ENCODE data around the gene ABHD12.

The ABHD12 gene

GRCh38 chr20:25323496-25324246 is 67.0 kb downstream of the ABHD12 start:
- no peak overlapping the region for H2BK120ac ChIP-seq (ENCODE audit: insufficient read depth, low read length, poor library complexity)
- no peak overlapping the region for H3K9ac ChIP-seq (ENCODE audit: low read length)
- H2AFZ ChIP-seq (ENCODE audit: insufficient read depth, low read length, poor library complexity): no peak overlapping the region
- no peak overlapping the region for H3K23ac ChIP-seq (ENCODE audit: low read length)
- no peak overlapping the region for H3K4ac ChIP-seq (ENCODE audit: low read depth, low read length)
- no peak overlapping the region for H4K8ac ChIP-seq (ENCODE audit: low read depth, low read length)
- H3K4me2 ChIP-seq (ENCODE audit: low read length): no peak overlapping the region
- no peak overlapping the region for H4K91ac ChIP-seq (ENCODE audit: low read depth, low read length)
- H4K12ac ChIP-seq (ENCODE audit: low read depth, low read length): no peak overlapping the region
- no CpG with 5 or more reads among the region's 12 CpGs for WGBS (ENCODE audit: extremely low coverage, insufficient coverage, insufficient read length)
- H3K27me3 ChIP-seq (ENCODE audit: insufficient read depth, low read length): no peaks in the 10 kb centered on the region
- peaks cover 6% of the 10 kb centered on the region for H3K79me2 ChIP-seq (ENCODE audit: control insufficient read depth, insufficient read depth, low read length, poor library complexity)
- H3K27ac ChIP-seq (ENCODE audit: low read depth, low read length): no peak overlapping the region
- no peak overlapping the region for H3K18ac ChIP-seq (ENCODE audit: low read length)
- H3K9me3 ChIP-seq (ENCODE audit: insufficient read depth, low read depth, low read length): no peaks in the 10 kb centered on the region
- H3K4me3 ChIP-seq (ENCODE audit: low read depth, low read length): no peak overlapping the region
- peaks cover 9 to 21% of the 10 kb centered on the region in 2 experiments for H3K36me3 ChIP-seq (ENCODE audit: control insufficient read depth in 1 of 2, insufficient read depth in 2 of 2, low read length in 2 of 2)
- no peak overlapping the region for H3K14ac ChIP-seq (ENCODE audit: low read length)
- no peak for DNase-seq
- no peak overlapping the region for H2AK5ac ChIP-seq (ENCODE audit: low read length)
- no peak overlapping the region for H2BK12ac ChIP-seq (ENCODE audit: low read length)
- H3K79me1 ChIP-seq (ENCODE audit: low read length): peaks cover 2% of the 10 kb centered on the region
- H2BK5ac ChIP-seq (ENCODE audit: low read depth, low read length, poor library complexity): no peak overlapping the region
- peaks cover 23 to 33% of the 10 kb centered on the region in 2 experiments for H3K4me1 ChIP-seq (ENCODE audit: control insufficient read depth in 1 of 2, insufficient read depth in 2 of 2, low read length in 2 of 2)

GRCh38 chr20:25321991-25322390 is 68.6 kb downstream of the ABHD12 start:
- no peak overlapping the region for H4K8ac ChIP-seq (ENCODE audit: low read depth, low read length)
- peaks cover 17 to 22% of the 10 kb centered on the region in 2 experiments for H3K4me1 ChIP-seq (ENCODE audit: control insufficient read depth in 1 of 2, insufficient read depth in 2 of 2, low read length in 2 of 2)
- H2BK12ac ChIP-seq (ENCODE audit: low read length): no peak overlapping the region
- H2BK5ac ChIP-seq (ENCODE audit: low read depth, low read length, poor library complexity): no peak overlapping the region
- no peak overlapping the region for H4K12ac ChIP-seq (ENCODE audit: low read depth, low read length)
- no CpG with 5 or more reads among the region's 4 CpGs for WGBS (ENCODE audit: extremely low coverage, insufficient coverage, insufficient read length)
- H3K36me3 ChIP-seq (ENCODE audit: control insufficient read depth in 1 of 2, insufficient read depth in 2 of 2, low read length in 2 of 2): peaks cover 13 to 21% of the 10 kb centered on the region in 2 experiments
- no peak overlapping the region for H3K4me3 ChIP-seq (ENCODE audit: low read depth, low read length)
- H3K4me2 ChIP-seq (ENCODE audit: low read length): no peak overlapping the region
- H3K79me2 ChIP-seq (ENCODE audit: control insufficient read depth, insufficient read depth, low read length, poor library complexity): peaks cover 2% of the 10 kb centered on the region
- H3K9ac ChIP-seq (ENCODE audit: low read length): no peak overlapping the region
- no peaks in the 10 kb centered on the region for H3K27me3 ChIP-seq (ENCODE audit: insufficient read depth, low read length)
- H2AK5ac ChIP-seq (ENCODE audit: low read length): no peak overlapping the region
- no peak overlapping the region for H3K14ac ChIP-seq (ENCODE audit: low read length)
- peaks cover 2% of the 10 kb centered on the region for H3K79me1 ChIP-seq (ENCODE audit: low read length)
- H2BK120ac ChIP-seq (ENCODE audit: insufficient read depth, low read length, poor library complexity): no peak overlapping the region
- H3K27ac ChIP-seq (ENCODE audit: low read depth, low read length): no peak overlapping the region
- H2AFZ ChIP-seq (ENCODE audit: insufficient read depth, low read length, poor library complexity): no peak overlapping the region
- no peak overlapping the region for H3K4ac ChIP-seq (ENCODE audit: low read depth, low read length)
- no peaks in the 10 kb centered on the region for H3K9me3 ChIP-seq (ENCODE audit: insufficient read depth, low read depth, low read length)
- no peak for DNase-seq
- H3K18ac ChIP-seq (ENCODE audit: low read length): no peak overlapping the region
- no peak overlapping the region for H3K23ac ChIP-seq (ENCODE audit: low read length)
- no peak overlapping the region for H4K91ac ChIP-seq (ENCODE audit: low read depth, low read length)

GRCh38 chr20:25321262-25321831 is 69.3 kb downstream of the ABHD12 start:
- no peak overlapping the region for H3K18ac ChIP-seq (ENCODE audit: low read length)
- H3K4me1 ChIP-seq (ENCODE audit: control insufficient read depth in 1 of 2, insufficient read depth in 2 of 2, low read length in 2 of 2): peaks cover 14 to 19% of the 10 kb centered on the region in 2 experiments
- H3K27me3 ChIP-seq (ENCODE audit: insufficient read depth, low read length): no peaks in the 10 kb centered on the region
- DNase-seq: no peak
- H4K12ac ChIP-seq (ENCODE audit: low read depth, low read length): no peak overlapping the region
- no peak overlapping the region for H3K9ac ChIP-seq (ENCODE audit: low read length)
- no peak overlapping the region for H2BK120ac ChIP-seq (ENCODE audit: insufficient read depth, low read length, poor library complexity)
- no peak overlapping the region for H3K27ac ChIP-seq (ENCODE audit: low read depth, low read length)
- no peak overlapping the region for H2BK12ac ChIP-seq (ENCODE audit: low read length)
- no peak overlapping the region for H3K4me2 ChIP-seq (ENCODE audit: low read length)
- H3K4ac ChIP-seq (ENCODE audit: low read depth, low read length): no peak overlapping the region
- H3K9me3 ChIP-seq (ENCODE audit: insufficient read depth, low read depth, low read length): no peaks in the 10 kb centered on the region
- no peak overlapping the region for H3K4me3 ChIP-seq (ENCODE audit: low read depth, low read length)
- no peak overlapping the region for H4K91ac ChIP-seq (ENCODE audit: low read depth, low read length)
- H3K79me2 ChIP-seq (ENCODE audit: control insufficient read depth, insufficient read depth, low read length, poor library complexity): peaks cover 2% of the 10 kb centered on the region
- no peak overlapping the region for H2AFZ ChIP-seq (ENCODE audit: insufficient read depth, low read length, poor library complexity)
- no peaks in the 10 kb centered on the region for H3K79me1 ChIP-seq (ENCODE audit: low read length)
- peaks cover 18 to 25% of the 10 kb centered on the region in 2 experiments for H3K36me3 ChIP-seq (ENCODE audit: control insufficient read depth in 1 of 2, insufficient read depth in 2 of 2, low read length in 2 of 2)
- no peak overlapping the region for H3K23ac ChIP-seq (ENCODE audit: low read length)
- no peak overlapping the region for H2AK5ac ChIP-seq (ENCODE audit: low read length)
- no peak overlapping the region for H4K8ac ChIP-seq (ENCODE audit: low read depth, low read length)
- no peak overlapping the region for H3K14ac ChIP-seq (ENCODE audit: low read length)
- WGBS (ENCODE audit: extremely low coverage, insufficient coverage, insufficient read length): no CpG with 5 or more reads among the region's 5 CpGs
- H2BK5ac ChIP-seq (ENCODE audit: low read depth, low read length, poor library complexity): no peak overlapping the region

- Histone ChIP-seq H3K18ac (ENCODE audit: low read length) (peak overlapping the region; percentile 25), H3K79me1 (ENCODE audit: low read length) (no peaks in the 10 kb centered on the region), H3K14ac (ENCODE audit: low read length) (no peak overlapping the region), H3K9ac (ENCODE audit: low read length) (no peak overlapping the region), H2AFZ (ENCODE audit: insufficient read depth, low read length, poor library complexity) (no peak overlapping the region), H4K8ac (ENCODE audit: low read depth, low read length) (no peak overlapping the region), H3K27ac (ENCODE audit: low read depth, low read length) (no peak overlapping the region), H4K91ac (ENCODE audit: low read depth, low read length) (no peak overlapping the region), H3K4ac (ENCODE audit: low read depth, low read length) (no peak overlapping the region), H2BK12ac (ENCODE audit: low read length) (no peak overlapping the region), H3K9me3 (ENCODE audit: insufficient read depth, low read depth, low read length) (no peaks in the 10 kb centered on the region), H3K4me1 (ENCODE audit: control insufficient read depth in 1 of 2, insufficient read depth in 2 of 2, low read length in 2 of 2) (peaks cover 11 to 21% of the 10 kb centered on the region in 2 experiments), H3K36me3 (ENCODE audit: control insufficient read depth in 1 of 2, insufficient read depth in 2 of 2, low read length in 2 of 2) (peaks cover 22 to 23% of the 10 kb centered on the region in 2 experiments), H3K27me3 (ENCODE audit: insufficient read depth, low read length) (no peaks in the 10 kb centered on the region), H3K23ac (ENCODE audit: low read length) (no peak overlapping the region), H2BK5ac (ENCODE audit: low read depth, low read length, poor library complexity) (no peak overlapping the region), H2BK120ac (ENCODE audit: insufficient read depth, low read length, poor library complexity) (no peak overlapping the region), H2AK5ac (ENCODE audit: low read length) (no peak overlapping the region), H3K4me3 (ENCODE audit: low read depth, low read length) (peak overlapping the region; percentile 32), H3K79me2 (ENCODE audit: control insufficient read depth, insufficient read depth, low read length, poor library complexity) (peaks cover 2% of the 10 kb centered on the region), H3K4me2 (ENCODE audit: low read length) (no peak overlapping the region), H4K12ac (ENCODE audit: low read depth, low read length) (no peak overlapping the region)
- no CpG with 5 or more reads among the region's 13 CpGs for WGBS (ENCODE audit: extremely low coverage, insufficient coverage, insufficient read length)
- DNase-seq: no peak
Observed at GRCh38 chr20:25320035-25320800, 70.4 kb downstream of the ABHD12 start.
